Suprapubic skin (tissue), 4 donors: ENCODE measurements around the gene KLHL11.

ENCODE experiments used
- EP300 ChIP-seq: sonication (generic); formaldehyde crosslinking; IDR thresholded peaks from one replicate; pipeline ENCODE4 v1.6.1; 2017; ENCODE audit warnings: antibody characterized with exemption
- POLR2A ChIP-seq, 2 donors: fragments of 450-650 bp; IDR thresholded peaks; one replicate each; pipeline ENCODE4 v1.6.1; 2017; ENCODE audit warnings: antibody characterized with exemption in 2 of 2, mild to moderate bottlenecking in 2 of 2, moderate library complexity in 2 of 2
- POLR2AphosphoS5 ChIP-seq, 3 donors: sonication (generic); formaldehyde crosslinking; IDR thresholded peaks; one replicate each; pipeline ENCODE4 v1.6.1; 2017; ENCODE audit warnings: antibody characterized with exemption in 3 of 3
- TF ChIP-seq, protein P1 (sequence below), 2 donors: fragments of 200-600 bp in 1 of 2; fragments of 450-650 bp in 1 of 2; sonication (generic) in 1 of 2; IDR thresholded peaks; one replicate each; pipeline ENCODE4 v1.5.1; 2016 to 2019; ENCODE audit warnings: antibody characterized with exemption in 2 of 2, mild to moderate bottlenecking in 1 of 2, moderate library complexity in 1 of 2

DNA sequence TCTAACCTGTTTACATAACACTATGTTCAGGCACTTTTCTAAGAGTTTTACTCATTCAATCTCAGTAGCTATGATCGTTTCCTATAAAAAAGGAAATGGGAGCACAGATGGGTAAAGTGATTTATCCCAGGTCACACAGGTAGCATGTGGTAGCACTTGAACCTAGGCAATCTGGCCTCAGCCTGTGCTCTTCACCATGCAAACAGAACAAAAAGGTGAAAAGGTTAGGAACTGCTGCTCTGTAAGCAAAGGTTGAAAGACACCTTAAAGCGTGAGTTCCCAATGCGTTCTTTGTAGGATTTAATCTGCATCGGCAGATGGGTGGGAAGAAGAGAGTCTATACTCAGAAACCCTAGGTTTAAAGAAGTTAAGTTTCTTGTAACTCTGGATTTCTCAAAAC, 14.9 kb upstream of the KLHL11 start:
- TF ChIP-seq, protein P1, sequence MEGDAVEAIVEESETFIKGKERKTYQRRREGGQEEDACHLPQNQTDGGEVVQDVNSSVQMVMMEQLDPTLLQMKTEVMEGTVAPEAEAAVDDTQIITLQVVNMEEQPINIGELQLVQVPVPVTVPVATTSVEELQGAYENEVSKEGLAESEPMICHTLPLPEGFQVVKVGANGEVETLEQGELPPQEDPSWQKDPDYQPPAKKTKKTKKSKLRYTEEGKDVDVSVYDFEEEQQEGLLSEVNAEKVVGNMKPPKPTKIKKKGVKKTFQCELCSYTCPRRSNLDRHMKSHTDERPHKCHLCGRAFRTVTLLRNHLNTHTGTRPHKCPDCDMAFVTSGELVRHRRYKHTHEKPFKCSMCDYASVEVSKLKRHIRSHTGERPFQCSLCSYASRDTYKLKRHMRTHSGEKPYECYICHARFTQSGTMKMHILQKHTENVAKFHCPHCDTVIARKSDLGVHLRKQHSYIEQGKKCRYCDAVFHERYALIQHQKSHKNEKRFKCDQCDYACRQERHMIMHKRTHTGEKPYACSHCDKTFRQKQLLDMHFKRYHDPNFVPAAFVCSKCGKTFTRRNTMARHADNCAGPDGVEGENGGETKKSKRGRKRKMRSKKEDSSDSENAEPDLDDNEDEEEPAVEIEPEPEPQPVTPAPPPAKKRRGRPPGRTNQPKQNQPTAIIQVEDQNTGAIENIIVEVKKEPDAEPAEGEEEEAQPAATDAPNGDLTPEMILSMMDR (IDR thresholded peaks at IDR 0.05): no peak
- TF ChIP-seq POLR2A (IDR thresholded peaks at IDR 0.05) (no peak), EP300 (no peak), POLR2AphosphoS5 (IDR thresholded peaks at IDR 0.05) (no peak)
